Activated CD4-positive, alpha-beta T cell treated with anti-CD3 and anti-CD28 coated beads for 1 hour (primary cell): Measurements from ENCODE around the gene ACO2.
"Not testable (repeated sequence)": the region's sequence is repeated elsewhere in the genome, so short reads cannot be mapped to it uniquely, and the experiment has no call there.

Experiments
- DNase-seq: peaks from one replicate; pipeline ENCODE4 v3.0.0-alpha.2; 2020

ACO2 gene

DNA sequence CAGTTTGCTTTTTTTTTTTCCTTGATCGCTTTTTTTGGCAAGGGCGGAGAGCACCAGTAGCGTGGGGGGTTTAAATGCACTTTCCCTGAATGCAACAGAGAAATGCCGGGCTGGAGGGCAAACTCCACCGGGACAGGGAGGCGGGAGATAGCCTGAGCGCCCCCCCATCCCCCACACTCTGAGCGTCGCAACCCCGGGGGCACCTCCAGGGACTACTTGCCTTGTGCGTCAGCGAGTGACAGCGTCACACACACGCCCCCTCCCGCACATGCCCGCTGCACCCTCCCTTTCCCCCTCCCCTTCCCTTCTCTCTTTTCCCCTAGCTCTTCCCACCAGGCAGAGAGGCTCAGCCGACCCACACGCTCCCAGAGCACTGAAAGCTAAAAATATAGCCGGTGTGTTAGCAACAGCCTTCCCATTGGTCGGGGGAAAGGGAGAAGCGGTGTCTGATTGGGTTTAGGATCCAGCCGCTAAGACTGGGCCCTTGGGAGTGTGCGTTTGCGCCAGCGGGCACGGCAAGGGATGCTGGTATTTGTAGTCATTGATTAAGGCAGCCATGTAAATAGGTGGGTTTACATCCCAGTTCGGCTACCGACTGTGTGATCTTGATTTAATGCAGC is 20.6 kb upstream of the ACO2 start:
- DNase-seq, result peak; percentile 81

DNA sequence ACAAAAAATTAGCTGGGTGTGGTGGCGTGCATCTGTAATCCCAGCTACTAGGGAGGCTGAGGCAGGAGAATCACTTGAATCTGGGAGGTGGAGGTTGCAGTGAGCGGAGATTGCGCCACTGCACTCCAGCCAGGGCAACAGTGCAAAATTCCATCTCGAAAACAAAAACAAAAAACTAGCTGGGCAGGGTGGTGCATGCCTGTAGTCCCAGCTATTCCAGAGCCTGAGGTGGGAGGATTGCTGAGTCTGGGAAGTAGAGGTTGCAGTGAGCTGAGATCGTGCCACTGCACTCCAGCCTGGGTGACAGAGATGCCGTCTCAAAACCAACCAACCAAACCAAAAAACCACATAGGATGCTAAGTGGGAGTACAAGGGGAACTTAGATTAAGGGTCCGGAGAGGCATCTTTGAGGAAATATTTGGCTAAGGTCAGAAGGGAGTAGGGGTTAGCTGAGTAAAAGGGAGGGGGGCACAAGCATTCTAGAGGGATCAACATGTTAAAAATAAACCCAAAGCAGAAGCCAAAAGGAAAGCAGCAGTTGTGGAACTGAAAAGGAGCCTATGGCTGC is 10.7 kb upstream of the ACO2 start:
- no peak for DNase-seq

DNA sequence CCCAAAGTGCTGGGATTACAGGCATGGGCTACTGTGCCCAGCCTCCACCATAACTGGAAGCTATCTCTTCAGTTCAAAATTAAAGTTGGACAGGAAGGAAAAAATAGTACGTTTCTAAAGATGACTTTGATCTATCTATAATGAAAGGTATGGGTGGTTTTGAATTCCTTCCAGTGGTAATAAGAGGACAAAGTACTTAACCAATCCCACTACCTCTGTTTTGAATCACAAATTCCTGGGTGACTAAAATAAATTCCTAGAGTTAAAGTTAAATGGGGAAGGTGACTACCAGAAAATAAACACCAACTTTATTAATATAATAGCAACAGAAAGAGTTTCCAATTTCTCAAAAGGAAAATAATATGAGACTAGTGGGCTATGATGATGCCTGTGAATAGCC is 9.5 kb upstream of the ACO2 start:
- DNase-seq, result no peak

DNA sequence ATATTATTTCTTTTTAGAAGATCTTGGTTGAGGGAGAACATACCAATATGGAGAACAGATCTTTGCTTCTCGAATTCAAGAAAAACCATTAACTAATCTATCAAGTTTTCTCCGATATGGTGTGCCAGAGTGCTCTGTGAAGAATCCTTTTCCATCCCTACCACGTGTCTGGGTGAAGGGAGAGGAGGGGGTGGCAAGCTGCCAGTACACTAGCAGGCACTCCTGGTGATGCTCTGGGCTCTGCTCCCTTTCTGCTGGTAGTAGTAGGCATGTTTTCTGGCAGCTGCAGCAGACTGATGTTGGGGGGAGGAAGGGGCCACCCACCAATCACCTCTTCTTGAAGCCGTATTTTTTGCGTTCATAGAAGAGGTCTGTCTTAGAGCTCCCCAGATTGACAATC is 8.8 kb upstream of the ACO2 start:
- DNase-seq, result not testable (repeated sequence)

DNA sequence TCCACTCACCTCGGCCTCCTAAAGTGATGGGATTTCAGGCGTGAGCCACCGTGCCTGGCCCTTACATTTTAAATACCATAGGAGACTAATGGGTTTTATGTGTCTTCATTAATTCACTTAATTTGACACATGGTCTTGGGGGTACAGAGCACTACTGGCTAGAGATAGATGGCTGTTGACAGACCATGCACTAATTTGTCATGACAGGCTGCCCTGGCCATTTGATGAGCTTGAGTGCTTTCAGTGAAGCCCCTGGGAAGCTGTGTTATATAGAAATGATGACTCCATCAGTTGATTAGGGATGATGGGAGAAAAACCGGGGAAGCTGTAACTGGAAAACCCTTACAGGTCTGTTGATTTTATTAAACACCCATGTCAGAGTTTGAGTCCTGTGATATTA is 7.0 kb upstream of the ACO2 start:
- DNase-seq, result no peak

DNA sequence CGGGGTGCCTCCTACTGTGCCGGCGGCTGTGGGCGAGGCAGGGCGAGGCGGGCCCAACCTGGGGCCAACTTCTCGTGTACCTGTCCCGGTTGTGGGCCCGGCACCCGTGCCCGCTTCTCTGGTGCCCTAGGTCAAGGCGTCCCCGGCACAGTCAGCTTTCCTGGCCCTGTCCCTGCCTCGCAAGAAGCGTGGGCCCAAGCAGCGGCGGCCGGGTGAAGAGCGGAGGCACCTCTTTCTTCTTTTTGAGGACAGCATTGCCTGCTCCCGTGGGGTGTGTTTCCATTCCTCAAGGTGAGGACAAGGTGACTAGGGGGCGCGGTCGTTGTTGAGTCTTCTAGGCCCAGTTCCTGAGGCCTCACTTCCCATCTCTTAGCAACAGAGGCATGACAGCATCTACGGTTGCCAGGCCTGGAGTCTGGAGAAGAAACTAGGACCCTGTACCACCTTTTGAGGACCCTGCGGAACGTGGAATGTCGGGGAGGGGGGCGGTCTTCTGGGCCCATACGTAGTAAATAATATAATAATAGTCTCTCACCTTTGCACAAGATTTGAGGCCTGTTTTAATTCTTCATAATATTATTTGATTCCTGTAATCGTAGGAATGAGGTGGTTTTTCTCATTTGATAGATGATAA is 418 bp downstream of the ACO2 start:
- DNase-seq, result no peak

DNA sequence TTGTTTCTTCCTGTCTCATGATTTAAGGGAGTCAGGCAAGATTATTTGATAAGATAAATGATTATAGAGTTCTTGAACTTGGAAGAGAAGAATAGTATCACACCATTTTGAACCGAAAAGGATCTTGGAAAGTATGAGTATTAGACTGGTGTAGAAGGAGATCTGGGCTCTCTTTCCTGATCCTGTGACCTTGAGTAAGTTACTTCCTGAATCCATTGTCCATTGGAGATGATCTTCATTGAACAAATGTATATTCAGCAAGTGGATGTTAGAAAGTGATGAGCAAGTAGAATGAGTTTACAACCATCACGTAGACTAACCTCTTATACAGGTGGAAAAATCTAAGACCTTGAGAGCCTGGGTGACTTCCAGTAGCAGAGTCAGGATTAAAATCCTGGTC is 2.0 kb downstream of the ACO2 start:
- no peak for DNase-seq

DNA sequence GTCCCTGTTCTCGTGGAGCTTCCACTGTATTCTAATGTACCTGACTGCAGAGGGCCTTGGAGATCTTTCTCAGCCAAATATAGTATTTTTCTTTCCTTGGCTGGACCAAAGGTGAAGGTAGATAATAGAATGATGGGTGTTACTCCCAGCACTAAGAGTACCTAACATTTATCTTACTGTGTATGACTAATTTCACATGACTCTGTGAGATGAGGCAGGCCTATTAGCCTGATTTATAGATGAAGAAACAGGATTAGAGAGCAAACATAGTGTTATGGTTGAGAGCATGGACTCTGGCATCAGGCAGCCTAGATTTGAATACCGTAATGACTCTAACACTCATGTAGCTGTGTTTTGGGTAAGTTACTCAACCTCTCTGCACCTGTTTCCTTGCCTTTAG is 2.7 kb downstream of the ACO2 start:
- DNase-seq, result no peak

DNA sequence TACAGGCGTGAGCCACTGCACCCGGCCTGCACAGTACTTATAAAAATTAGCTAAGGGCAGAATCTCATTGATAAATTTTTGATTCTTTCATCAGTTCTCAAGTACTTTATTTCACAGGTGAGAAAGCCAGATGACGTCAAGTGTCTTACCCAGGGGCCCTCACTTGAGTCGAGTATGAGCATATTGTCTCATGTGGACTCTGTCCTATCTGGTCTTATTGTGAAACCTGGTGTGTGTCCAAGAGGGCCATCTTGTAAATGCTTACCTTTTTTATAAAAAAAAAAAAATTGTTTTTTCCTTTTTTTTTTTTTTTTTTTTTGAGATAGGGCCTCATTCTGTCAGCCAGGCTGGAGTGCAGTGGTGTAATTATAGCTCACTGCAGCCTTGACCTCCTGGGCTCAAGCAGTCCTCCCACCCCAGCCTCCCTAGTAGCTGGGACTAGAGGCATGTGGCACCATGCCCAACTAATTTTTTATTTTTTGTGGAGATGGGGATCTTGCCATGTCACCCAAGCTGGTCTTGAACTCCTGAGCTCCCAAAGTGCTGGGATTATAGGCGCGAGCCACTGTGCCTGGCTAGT is 6.0 kb downstream of the ACO2 start:
- DNase-seq, result no peak

DNA sequence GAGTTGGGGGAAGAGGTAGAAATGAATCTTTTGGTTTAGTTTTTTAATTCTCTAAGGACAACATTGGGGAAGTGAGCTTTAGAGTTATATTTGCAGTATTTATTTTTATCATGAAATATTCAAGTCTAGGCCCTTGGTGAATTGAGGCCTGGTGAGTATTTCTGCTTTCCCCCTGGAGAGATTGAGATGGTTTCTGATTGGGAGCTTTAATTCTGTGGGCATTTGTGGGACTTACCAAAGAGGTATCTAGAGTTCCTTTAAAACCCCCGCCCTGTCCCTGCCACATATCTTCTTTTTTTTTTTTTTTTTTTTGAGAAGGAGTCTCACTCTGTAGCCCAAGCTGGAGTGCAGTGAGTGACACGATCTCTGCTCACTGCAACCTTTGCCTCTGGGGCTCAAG is 9.6 kb downstream of the ACO2 start:
- DNase-seq, result no peak

DNA sequence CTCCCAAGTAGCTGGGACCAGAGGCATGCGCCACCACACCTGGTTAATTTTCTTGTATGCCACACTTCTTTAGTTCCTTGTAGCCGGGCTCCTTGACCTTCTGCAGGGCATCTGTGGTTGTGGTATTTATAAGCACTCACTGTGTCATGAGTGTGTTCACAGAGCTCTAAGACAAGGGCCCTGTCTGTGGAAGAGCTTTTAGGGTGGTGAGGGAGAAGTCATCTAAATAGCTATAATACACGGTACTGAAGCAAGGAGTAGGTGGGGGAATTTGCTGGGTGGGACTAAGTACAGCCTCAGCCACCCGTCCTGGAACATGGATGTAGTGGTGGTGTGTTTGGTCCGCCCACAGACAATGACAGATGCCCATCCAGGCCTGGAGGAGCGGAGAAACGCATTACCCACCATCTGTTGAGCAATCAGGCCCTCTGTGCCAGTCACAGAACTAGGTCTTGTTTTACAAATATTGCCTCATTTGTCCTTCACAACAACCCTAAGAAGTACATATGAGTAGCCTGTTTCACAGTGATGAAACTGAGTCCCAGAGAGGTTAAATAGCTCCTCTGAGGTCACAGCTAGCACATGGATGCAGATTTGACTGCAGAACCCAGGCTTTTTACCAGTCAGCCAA is 10.1 kb downstream of the ACO2 start:
- no peak for DNase-seq

DNA sequence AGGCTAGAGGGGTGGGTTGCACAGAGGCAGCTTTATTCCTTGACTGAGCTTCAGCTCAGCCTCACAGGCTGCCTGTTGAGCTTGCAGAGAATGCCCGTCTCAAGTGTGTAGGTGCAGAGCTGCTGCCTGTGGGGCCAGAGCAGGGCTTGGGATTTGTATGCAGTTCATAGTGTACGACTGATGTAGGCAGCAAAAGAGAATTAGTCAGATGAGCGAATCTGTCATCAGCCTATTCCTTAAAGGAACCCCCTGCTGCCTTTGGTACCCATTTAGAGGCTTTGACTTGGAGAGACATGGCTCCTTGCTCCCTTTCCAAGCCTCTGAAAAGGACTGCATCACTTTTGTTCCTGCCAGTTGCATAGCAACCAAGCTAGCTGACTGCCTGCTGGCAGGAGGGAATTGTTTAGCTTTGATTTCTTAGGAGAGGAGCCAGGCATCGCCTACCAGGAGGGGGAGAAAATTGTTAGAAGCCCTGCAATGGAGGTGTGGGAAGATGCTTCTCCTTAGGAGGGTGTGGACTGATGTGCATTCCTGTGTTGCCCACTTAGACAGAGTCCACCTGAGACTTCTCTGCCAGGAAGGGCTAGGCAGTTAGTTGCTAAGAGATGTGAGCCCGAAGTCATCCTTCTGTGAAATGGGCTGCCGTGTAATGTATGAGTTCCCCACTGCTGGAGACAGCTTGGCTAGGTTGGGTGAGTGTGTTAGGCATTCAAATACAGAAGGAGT is 10.9 kb downstream of the ACO2 start:
- DNase-seq, result no peak

DNA sequence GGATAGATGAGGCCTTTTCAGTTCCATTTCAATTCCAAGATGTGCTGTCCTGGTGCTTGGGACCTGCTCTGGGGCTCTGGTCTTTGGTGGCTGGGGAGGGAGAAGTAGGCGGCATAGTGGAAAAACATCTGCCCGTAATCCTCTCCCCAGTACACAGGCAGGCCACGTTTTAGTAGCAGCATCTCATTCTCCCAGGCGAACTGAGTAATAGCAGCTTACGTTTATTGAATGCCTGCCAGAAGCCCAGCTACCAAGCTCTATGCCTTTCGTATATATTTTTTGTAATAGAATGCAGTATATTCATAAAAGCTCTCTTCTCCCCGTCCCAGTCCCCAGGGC is 11.4 kb downstream of the ACO2 start:
- DNase-seq, result no peak

DNA sequence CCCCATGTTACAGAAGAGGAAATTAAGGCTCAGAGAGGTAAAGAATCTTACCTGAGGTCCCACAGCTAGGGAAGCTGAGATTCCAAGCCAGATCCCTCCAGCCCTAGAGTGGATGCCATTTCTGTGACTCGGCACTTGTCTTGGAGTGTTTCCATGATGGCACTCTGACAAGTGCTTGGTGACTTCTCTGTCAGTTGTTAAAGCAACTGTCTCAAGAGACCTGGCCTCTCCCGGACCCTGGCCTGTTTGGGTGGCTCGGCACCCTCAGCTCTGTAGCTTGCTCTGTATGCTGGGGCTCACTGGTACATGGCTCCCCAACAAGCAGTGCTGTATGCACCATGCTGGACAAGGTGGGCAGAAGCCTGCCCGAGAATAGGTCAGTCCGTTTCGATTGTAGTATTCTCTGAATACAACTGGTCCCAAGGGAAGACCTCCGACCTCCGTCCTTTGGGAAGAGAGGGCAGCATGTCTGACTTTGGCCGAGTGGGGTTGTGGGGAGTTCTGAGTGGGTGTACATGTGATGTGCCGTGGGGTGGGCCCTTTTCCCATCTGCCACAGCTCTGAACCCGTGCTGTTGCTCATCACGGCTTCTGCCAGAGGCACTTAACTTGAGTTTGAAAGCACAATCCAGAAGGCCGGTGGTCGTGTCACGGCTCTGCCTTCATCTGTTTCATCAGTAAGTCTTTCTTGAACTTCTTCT is 12.4 kb downstream of the ACO2 start:
- DNase-seq, result no peak

DNA sequence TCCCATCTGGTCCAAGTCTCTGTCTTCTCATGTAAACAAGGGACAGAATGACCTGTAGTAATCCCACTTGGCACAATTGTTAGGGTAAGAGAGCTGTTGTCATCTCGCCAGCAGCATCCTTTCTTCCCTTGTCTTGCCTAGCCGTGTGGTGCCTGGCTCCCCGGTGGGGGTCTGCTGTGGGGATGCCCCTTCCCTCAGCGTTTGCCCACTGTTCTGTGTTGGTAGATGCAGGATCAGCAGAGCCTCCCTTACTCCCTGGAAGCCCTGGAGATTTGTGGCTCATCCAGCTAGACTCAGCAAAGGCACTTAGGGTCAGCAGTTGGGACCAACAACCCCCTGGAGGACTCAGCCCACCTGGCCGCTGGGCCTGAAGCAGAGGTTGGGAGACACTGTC is 13.0 kb downstream of the ACO2 start:
- DNase-seq, result no peak

DNA sequence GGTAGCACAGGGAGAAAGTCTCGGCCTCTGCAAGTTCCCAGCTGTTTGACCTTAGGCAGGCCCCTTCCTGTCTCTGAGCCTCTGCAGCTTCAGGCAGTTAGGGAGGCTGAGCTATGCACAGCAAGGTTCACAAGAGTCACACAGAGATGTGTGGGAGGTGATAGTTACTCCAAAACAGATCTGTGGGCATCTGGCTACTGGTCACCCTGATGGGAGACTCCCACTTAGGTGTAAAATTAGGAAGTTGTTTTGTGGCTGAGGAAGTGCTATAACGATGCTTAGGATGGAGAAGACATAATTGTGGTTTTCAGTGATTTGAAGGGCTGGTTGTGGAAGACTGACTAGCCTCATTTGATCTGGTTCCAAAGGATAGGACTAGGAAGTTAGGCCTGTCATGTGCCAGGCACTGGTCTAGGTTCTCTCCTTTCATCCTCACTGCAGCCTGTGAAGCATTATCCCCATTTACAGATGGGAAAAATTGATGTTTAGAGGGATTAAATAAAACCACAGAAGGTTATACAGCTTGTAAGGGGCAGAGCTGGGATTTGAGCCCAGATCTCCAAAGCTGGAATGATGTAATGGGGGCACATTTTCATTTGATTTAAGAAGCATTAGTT is 13.5 kb downstream of the ACO2 start:
- no peak for DNase-seq

DNA sequence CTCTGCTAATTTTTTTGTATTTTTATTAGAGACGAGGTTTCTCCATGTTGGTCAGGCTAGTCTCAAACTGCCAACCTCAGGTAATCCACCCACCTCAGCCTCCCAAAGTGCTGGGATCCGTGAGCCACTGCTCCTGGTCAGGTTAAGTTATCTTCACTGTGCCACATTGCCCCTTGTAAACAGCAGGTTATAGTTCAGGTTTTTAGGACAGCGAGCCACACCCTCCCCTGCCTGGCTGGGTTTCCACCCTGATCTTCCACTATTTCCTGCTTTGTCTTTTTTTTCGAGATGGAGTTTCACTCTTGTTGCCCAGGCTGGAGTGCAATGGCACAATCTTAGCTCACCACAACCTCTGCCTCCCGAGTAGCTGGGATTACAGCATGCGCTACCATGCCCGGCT is 16.1 kb downstream of the ACO2 start:
- no peak for DNase-seq

DNA sequence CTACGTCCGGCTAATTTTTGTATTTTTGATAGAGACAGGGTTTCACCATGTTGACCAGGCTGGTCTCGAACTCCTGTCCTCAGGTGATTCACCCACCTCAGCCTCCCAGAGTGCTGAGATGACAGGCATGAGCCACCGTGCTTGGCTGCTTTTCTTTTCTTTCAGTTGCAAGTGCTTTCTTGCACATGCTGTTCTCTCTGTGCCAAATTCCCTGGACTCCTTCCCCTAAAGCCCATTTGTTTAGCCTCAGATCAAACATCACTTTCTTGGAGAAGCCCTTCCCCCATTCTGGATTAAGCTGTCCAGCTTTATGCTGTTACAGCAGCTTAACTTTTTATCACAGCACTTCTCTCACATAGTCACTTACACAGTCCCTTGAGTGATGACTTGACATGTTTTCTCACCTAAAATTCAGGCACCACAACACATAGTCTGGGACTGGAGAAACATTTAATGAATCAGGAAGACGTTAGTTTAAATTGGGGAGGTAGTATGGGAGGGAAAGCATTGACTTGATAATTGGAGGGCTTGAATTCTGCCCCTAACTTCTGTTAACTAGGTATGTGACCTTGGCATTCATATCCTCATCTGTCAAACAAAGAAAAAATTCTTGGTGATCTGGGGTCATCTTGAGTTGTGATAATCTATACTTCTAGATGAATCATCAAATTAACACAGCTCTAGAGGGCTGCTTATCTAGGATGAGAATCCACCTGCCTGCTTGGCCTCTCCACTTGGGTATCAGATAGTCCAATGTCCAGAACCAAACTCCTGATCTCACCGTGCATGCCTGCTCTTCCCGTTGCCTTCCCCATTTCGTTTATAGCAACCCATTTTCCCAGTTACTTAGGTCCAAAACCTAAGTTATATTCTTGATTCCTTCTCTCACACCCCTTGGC is 18.4 kb downstream of the ACO2 start:
- no peak for DNase-seq

DNA sequence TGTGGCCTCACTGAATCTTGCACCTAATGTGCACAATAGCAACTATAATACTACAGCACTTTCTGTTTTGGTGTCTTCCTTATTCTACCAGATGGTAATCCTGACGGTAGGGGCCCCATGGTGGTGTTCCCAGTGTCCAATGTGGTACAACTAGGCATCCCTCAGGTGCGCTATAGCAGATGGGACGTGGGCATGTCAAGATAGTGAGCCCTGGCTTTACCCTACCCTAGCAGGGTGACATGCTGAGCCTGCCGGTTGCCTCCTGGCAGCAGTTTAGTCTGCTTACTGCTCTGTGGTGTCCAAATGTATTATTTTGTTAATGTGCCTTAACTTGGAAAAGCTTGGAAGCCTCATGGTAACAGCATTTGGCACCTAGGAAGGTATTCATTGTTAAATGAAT is 19.2 kb downstream of the ACO2 start:
- DNase-seq, result no peak

DNA sequence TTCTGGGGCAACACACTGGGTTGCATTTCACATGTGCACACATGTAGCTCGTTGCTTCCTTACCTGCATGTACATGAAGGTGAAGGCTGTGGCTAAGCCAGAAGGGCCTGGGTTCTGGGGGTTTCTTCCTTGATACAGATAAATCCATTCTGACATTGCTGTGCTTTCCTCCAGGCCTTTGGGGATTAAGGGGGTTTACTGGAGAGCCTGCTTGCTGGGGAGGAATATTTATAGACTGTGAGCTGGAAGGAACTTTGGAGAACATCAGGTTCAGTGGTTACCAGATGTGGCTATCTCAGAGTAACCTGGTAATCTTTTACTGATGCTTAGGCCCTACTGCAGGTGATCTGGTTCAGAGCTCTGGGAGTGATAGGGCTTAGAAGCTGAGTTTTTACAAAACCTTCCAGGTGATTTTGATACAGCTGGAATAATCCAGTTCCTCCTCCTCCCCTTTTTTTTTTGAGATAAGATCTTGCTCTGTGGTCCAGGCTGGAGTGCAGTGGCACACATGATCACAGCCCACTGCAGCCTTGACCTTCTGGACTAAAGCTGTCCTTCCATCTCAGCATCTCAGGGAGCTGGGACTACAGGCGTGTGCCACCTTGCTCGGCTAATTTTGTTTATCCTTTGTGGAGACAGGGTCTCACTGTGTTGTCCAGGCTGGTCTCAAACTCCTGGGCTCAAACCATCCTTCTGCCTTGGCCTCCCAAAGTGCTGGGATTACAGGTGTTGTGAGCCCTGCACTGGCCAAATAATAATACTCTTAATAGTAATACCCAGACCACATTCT is 19.9 kb downstream of the ACO2 start:
- DNase-seq, result no peak
